ENCODE results near the gene TOR4A. TPM values are rescaled to one million over a fixed set of nuclear protein-coding genes. Genes with fewer than 3 reads are reported as not detected.

The TOR4A gene
- total and polyA plus RNA-seq, 9 of the 15 experiments (the other 6 are each of a cell fraction or from before 2014, with no cell fraction given) = 3.9 to 49.2 (median 8.8) TPM

GRCh38 chr9:137295849-137296669 is 18.5 kb downstream of the TOR4A start (continued):
- TF ChIP-seq, protein P1, sequence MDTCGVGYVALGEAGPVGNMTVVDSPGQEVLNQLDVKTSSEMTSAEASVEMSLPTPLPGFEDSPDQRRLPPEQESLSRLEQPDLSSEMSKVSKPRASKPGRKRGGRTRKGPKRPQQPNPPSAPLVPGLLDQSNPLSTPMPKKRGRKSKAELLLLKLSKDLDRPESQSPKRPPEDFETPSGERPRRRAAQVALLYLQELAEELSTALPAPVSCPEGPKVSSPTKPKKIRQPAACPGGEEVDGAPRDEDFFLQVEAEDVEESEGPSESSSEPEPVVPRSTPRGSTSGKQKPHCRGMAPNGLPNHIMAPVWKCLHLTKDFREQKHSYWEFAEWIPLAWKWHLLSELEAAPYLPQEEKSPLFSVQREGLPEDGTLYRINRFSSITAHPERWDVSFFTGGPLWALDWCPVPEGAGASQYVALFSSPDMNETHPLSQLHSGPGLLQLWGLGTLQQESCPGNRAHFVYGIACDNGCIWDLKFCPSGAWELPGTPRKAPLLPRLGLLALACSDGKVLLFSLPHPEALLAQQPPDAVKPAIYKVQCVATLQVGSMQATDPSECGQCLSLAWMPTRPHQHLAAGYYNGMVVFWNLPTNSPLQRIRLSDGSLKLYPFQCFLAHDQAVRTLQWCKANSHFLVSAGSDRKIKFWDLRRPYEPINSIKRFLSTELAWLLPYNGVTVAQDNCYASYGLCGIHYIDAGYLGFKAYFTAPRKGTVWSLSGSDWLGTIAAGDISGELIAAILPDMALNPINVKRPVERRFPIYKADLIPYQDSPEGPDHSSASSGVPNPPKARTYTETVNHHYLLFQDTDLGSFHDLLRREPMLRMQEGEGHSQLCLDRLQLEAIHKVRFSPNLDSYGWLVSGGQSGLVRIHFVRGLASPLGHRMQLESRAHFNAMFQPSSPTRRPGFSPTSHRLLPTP (IDR thresholded peaks at IDR 0.05; ENCODE audit: borderline replicate concordance, extremely low read depth, insufficient read length) = no peak
- TF ChIP-seq ZBTB33 (CRISPR knock-in tag; IDR thresholded peaks at IDR 0.05) (0 out of 2 replicates have a peak, but pooled peaks have one; percentile 16), ARID4B (CRISPR knock-in tag; IDR thresholded peaks at IDR 0.05) (0 out of 2 replicates have a peak, but pooled peaks have one; percentile 6)
